Caco-2 (cell line): Measurements from ENCODE around the gene SLC44A5. TPM values are rescaled to one million over a fixed set of nuclear protein-coding genes. Genes with fewer than 3 reads are reported as not detected.

ENCODE experiments used
- BruUV-seq: library from RNA; stranded (reverse); fragments of 400-500 nt; replicated peaks from 2 replicates; lab custom pipeline; 2021; lab: Mats Ljungman, UMichigan
- CTCF ChIA-PET: fragments of 300-600 bp; sonication (Branson Sonifier 250); formaldehyde crosslinking; loops from one replicate; lab custom pipeline; 2022; ENCODE audit warnings: antibody characterized with exemption; lab: Charles Lee
- POLR2A ChIA-PET: fragments of 300-600 bp; sonication (Branson Sonifier 250); formaldehyde crosslinking; loops from one replicate; lab custom pipeline; 2022; ENCODE audit warnings: antibody characterized with exemption; lab: Charles Lee
- DNase-seq, 2 experiments: peaks; one replicate each; pipeline versions ENCODE4 v3.0.0 to v3.0.0-alpha.2; 2020 to 2022
- H3K27me3 ChIP-seq: replicated peaks from 2 replicates; pipeline ENCODE4 v1.6.0; 2011; ENCODE audit warnings: low read length; ENCODE audit not compliant: control insufficient read depth, insufficient read depth
- H3K36me3 ChIP-seq: 2 replicates; pipeline ENCODE4 v1.5.1; 2011; ENCODE audit warnings: low read length; ENCODE audit not compliant: control insufficient read depth, insufficient read depth
- H3K4me1 ChIP-seq: fragments of 250-450 bp; sonication (Bioruptor Pico); 2 replicates; pipeline ENCODE4 v1.5.1; 2020; ENCODE audit warnings: mild to moderate bottlenecking
- H3K4me3 ChIP-seq: 2 replicates; pipeline ENCODE4 v1.5.1; 2011; ENCODE audit warnings: low read depth, mild to moderate bottlenecking, control low read depth, low read length
- H3K9me3 ChIP-seq: fragments of 250-450 bp; sonication (Bioruptor Pico); 2 replicates; pipeline ENCODE4 v1.5.1; 2020; ENCODE audit warnings: mild to moderate bottlenecking, moderate library complexity
- H3K27ac Mint-ChIP-seq: one replicate; pipeline ENCODE4 v1.8.0; 2022; ENCODE audit warnings: mixed read lengths; ENCODE audit not compliant: unreplicated experiment
- H3K27me3 Mint-ChIP-seq: one replicate; pipeline ENCODE4 v1.8.0; 2022; ENCODE audit warnings: mixed read lengths; ENCODE audit not compliant: insufficient read depth, unreplicated experiment
- H3K36me3 Mint-ChIP-seq: one replicate; pipeline ENCODE4 v1.8.0; 2022; ENCODE audit warnings: mild to moderate bottlenecking, mixed read lengths; ENCODE audit not compliant: insufficient read depth, unreplicated experiment
- H3K4me1 Mint-ChIP-seq: one replicate; pipeline ENCODE4 v1.8.0; 2022; ENCODE audit warnings: low read depth, mixed read lengths; ENCODE audit not compliant: unreplicated experiment
- H3K4me3 Mint-ChIP-seq: one replicate; pipeline ENCODE4 v1.8.0; 2022; ENCODE audit warnings: mild to moderate bottlenecking, moderate library complexity, mixed read lengths; ENCODE audit not compliant: unreplicated experiment
- H3K9me3 Mint-ChIP-seq: one replicate; pipeline ENCODE4 v1.8.0; 2022; ENCODE audit warnings: mixed read lengths; ENCODE audit not compliant: unreplicated experiment
- intact Hi-C: fragments of 100-400 bp; cut with micrococcal nuclease; formaldehyde crosslinking; loops from one replicate; pipeline ENCODE4 v1.10.0; 2022; ENCODE audit not compliant: unreplicated experiment
- total RNA-seq: library from RNA; stranded (reverse); gene quantifications from 2 replicates; pipeline ENCODE4 v1.2.3, GENCODE V29; 2022
- TF ChIP-seq, protein P1 (sequence below), 2 experiments: fragments of 200-600 bp in 1 of 2; IDR thresholded peaks; 1 replicate in 1 of 2; 2 replicates in 1 of 2; pipeline versions ENCODE4 v1.5.1 to v1.8.0; 2011 to 2022; ENCODE audit warnings: antibody characterized with exemption in 1 of 2, control low read depth in 1 of 2, inconsistent platforms in 1 of 2, low read depth in 1 of 2, low read length in 1 of 2, mild to moderate bottlenecking in 1 of 2, moderate library complexity in 1 of 2; ENCODE audit not compliant: insufficient read depth in 1 of 2, severe bottlenecking in 1 of 2, unreplicated experiment in 1 of 2

Gene SLC44A5
- total RNA-seq, 1 experiment from 2014 or later = 13.6 TPM

GRCh38 chr1:75170981-75171380 is 439.9 kb downstream of the SLC44A5 start:
- Mint-ChIP-seq H3K27me3 (peaks cover 3% of the 10 kb centered on the region), H3K9me3 (no peaks in the 10 kb centered on the region), H3K27ac (no peak overlapping the region), H3K4me1 (no peaks in the 10 kb centered on the region), H3K36me3 (no peaks in the 10 kb centered on the region), H3K4me3 (no peak overlapping the region)
- ChIA-PET CTCF (no interaction called here), POLR2A (no interaction called here)
- intact Hi-C loops = no loop called here
- no peaks in the 10 kb centered on the region for H3K9me3 ChIP-seq
- H3K4me3 ChIP-seq = no peak overlapping the region
- no peak for DNase-seq
- TF ChIP-seq, protein P1, sequence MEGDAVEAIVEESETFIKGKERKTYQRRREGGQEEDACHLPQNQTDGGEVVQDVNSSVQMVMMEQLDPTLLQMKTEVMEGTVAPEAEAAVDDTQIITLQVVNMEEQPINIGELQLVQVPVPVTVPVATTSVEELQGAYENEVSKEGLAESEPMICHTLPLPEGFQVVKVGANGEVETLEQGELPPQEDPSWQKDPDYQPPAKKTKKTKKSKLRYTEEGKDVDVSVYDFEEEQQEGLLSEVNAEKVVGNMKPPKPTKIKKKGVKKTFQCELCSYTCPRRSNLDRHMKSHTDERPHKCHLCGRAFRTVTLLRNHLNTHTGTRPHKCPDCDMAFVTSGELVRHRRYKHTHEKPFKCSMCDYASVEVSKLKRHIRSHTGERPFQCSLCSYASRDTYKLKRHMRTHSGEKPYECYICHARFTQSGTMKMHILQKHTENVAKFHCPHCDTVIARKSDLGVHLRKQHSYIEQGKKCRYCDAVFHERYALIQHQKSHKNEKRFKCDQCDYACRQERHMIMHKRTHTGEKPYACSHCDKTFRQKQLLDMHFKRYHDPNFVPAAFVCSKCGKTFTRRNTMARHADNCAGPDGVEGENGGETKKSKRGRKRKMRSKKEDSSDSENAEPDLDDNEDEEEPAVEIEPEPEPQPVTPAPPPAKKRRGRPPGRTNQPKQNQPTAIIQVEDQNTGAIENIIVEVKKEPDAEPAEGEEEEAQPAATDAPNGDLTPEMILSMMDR (IDR thresholded peaks at IDR 0.05; ENCODE audit: insufficient read depth in 1 of 2, low read depth in 1 of 2, low read length in 1 of 2, severe bottlenecking in 1 of 2, unreplicated experiment in 1 of 2) = no peak
- H3K27me3 ChIP-seq = no peaks in the 10 kb centered on the region
- H3K36me3 ChIP-seq = no peaks in the 10 kb centered on the region
- H3K4me1 ChIP-seq = no peaks in the 10 kb centered on the region
- BruUV-seq = no TSS peak

DNA sequence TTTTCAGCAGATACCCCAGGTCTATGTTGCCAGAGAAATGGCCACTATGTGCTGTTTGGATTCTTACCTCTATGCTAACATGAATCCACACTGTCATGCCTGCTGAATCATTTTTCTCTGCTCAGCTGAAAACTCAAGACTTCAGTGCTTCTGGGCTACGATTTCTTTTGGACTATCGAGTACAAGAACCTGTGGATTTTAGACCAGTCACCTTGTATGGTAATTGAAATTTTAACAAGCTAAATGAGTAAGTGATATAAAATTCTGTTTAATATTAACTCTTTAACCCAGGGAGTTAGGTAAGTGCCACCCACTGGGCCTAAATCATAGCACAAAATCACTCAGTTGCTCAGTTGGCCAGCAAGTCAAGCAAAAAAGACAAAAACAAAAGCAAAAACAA is 440.9 kb downstream of the SLC44A5 start:
- Histone ChIP-seq H3K4me3 (no peak overlapping the region), H3K9me3 (no peaks in the 10 kb centered on the region), H3K27me3 (no peaks in the 10 kb centered on the region), H3K4me1 (no peaks in the 10 kb centered on the region), H3K36me3 (no peaks in the 10 kb centered on the region)
- Mint-ChIP-seq H3K36me3 (no peaks in the 10 kb centered on the region), H3K4me1 (no peaks in the 10 kb centered on the region), H3K27me3 (peaks cover 3% of the 10 kb centered on the region), H3K9me3 (no peaks in the 10 kb centered on the region), H3K27ac (no peak overlapping the region), H3K4me3 (no peak overlapping the region)
- no TSS peak for BruUV-seq
- ChIA-PET CTCF (no interaction called here), POLR2A (no interaction called here)
- DNase-seq = no peak
- intact Hi-C loops = no loop called here
- TF ChIP-seq, protein P1 (IDR thresholded peaks at IDR 0.05; ENCODE audit: insufficient read depth in 1 of 2, low read depth in 1 of 2, low read length in 1 of 2, severe bottlenecking in 1 of 2, unreplicated experiment in 1 of 2) = no peak

- intact Hi-C loops = no loop called here
- Mint-ChIP-seq H3K27me3 (peaks cover 3% of the 10 kb centered on the region), H3K36me3 (no peaks in the 10 kb centered on the region), H3K4me3 (no peak overlapping the region), H3K9me3 (no peaks in the 10 kb centered on the region), H3K27ac (no peak overlapping the region), H3K4me1 (no peaks in the 10 kb centered on the region)
- no peaks in the 10 kb centered on the region for H3K4me1 ChIP-seq
- no peaks in the 10 kb centered on the region for H3K9me3 ChIP-seq
- H3K36me3 ChIP-seq = no peaks in the 10 kb centered on the region
- no peak for DNase-seq
- TF ChIP-seq, protein P1 (IDR thresholded peaks at IDR 0.05; ENCODE audit: insufficient read depth in 1 of 2, low read depth in 1 of 2, low read length in 1 of 2, severe bottlenecking in 1 of 2, unreplicated experiment in 1 of 2) = no peak
- H3K4me3 ChIP-seq = no peak overlapping the region
- ChIA-PET CTCF (no interaction called here), POLR2A (no interaction called here)
- H3K27me3 ChIP-seq = no peaks in the 10 kb centered on the region
- BruUV-seq = no TSS peak
These were observed 444.1 kb downstream of the SLC44A5 start for GRCh38 chr1:75166821-75167220.
